ENCODE results near the gene COQ7. TPM values are rescaled to one million over a fixed set of nuclear protein-coding genes. Genes with fewer than 3 reads are reported as not detected.

Gene COQ7
- total and polyA plus RNA-seq, 2 donors (not counting 1 experiment from before 2014, with no cell fraction given), result 12.4 to 19.8 TPM

DNA sequence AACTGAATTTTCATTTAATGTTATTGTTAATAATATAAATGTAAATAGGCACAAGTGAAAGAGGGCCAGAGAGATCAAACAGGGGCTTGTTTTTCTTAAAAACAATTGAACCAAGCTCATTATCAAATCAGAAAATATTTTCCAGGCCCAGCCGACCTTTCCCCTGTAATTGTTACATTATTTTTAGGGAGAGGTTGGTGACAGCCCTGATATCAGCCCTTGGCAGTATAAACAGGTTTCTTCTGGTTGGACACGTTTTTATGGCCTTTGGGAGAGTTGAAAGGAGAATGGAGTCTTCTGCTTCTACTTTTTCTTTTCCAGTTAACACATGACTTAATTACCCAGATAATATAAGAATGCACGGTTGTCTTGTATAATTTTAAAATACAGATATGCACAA lies 40.0 kb upstream of the COQ7 start:
- Histone ChIP-seq H3K9ac (ENCODE audit: insufficient read depth, low read length) (no peak overlapping the region), H3K9me3 (ENCODE audit: control insufficient read depth, insufficient read depth, low read depth, low read length) (no peaks in the 10 kb centered on the region), H2AFZ (ENCODE audit: low read length) (no peak overlapping the region), H3K27me3 (ENCODE audit: control insufficient read depth, insufficient read depth, low read length) (no peaks in the 10 kb centered on the region), H3K4me1 (ENCODE audit: control insufficient read depth, extremely low read depth, insufficient read depth, low read length) (no peaks in the 10 kb centered on the region), H3K4me3 (replicated peaks in 1 of 4; ENCODE audit: control extremely low read depth in 1 of 4, insufficient read depth in 1 of 4, low read depth in 3 of 4, low read length in 4 of 4) (no peak overlapping the region), H3K36me3 (ENCODE audit: control insufficient read depth, insufficient read depth, low read length) (no peaks in the 10 kb centered on the region), H3K27ac (ENCODE audit: insufficient read depth, low read length) (no peak overlapping the region), H3K4me2 (ENCODE audit: extremely low read depth, insufficient read depth, low read length) (no peak overlapping the region), H4K20me1 (ENCODE audit: control insufficient read depth, extremely low read depth, insufficient read depth, low read length) (no peaks in the 10 kb centered on the region), H3K79me2 (ENCODE audit: control insufficient read depth, insufficient read depth, low read length) (no peaks in the 10 kb centered on the region)
- no peak for DNase-seq (ENCODE audit: low read depth in 2 of 2)
- TF ChIP-seq, protein P1, sequence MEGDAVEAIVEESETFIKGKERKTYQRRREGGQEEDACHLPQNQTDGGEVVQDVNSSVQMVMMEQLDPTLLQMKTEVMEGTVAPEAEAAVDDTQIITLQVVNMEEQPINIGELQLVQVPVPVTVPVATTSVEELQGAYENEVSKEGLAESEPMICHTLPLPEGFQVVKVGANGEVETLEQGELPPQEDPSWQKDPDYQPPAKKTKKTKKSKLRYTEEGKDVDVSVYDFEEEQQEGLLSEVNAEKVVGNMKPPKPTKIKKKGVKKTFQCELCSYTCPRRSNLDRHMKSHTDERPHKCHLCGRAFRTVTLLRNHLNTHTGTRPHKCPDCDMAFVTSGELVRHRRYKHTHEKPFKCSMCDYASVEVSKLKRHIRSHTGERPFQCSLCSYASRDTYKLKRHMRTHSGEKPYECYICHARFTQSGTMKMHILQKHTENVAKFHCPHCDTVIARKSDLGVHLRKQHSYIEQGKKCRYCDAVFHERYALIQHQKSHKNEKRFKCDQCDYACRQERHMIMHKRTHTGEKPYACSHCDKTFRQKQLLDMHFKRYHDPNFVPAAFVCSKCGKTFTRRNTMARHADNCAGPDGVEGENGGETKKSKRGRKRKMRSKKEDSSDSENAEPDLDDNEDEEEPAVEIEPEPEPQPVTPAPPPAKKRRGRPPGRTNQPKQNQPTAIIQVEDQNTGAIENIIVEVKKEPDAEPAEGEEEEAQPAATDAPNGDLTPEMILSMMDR (conservative IDR thresholded peaks at IDR 0.05 in 1 of 2, IDR thresholded peaks at IDR 0.05 in 1 of 2; ENCODE audit: low read depth in 1 of 2, low read length in 2 of 2), result no peak
- TF ChIP-seq EZH2 (IDR thresholded peaks at IDR 0.05; ENCODE audit: low read length, missing control alignments), result no peak

DNA sequence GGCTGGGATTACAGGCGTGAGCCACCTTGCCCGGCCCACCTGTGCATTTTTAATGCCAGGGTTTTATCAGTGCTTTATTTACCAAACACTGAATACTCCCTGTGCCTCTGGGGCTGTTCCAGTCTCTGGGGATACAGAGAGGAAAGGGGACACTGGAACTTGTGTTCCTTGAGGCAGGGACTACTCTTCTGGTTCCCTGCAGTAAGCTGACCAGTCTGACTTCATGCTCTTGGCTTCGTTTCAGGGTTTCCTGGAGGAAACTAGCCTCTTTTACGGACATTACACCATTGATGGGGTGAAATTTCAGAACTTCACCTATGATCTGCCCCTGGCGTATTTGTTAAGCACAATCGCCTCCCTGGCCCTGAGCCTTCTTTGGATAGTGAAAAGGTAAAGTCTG lies 37.4 kb upstream of the COQ7 start:
- no peaks in the 10 kb centered on the region for H3K9me3 ChIP-seq (ENCODE audit: control insufficient read depth, insufficient read depth, low read depth, low read length)

DNA sequence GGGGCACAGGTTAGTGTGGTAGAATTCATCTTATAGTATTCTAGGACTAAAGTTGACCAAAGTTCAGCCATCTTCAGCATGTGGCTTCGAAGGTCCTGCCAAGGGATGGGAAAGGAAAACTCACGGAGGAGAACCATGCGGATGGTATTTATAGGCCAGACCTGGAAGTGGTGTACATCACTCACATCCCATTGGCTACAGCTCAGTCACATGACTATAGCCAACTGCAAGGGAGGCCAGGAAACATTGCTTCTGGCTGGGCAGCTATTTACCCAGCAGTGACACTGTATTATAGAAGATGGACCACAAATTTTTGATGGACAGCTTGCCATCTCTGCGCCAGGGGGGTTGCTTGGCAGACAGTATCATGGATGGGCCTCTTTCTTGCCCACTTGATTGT lies 35.7 kb upstream of the COQ7 start:
- Histone ChIP-seq H3K27me3 (ENCODE audit: control insufficient read depth, insufficient read depth, low read length) (no peaks in the 10 kb centered on the region), H2AFZ (ENCODE audit: low read length) (no peak overlapping the region)

More for the DNA sequence above, 37.4 kb upstream of the COQ7 start:
- Histone ChIP-seq H3K9ac (ENCODE audit: insufficient read depth, low read length) (no peak overlapping the region), H3K36me3 (ENCODE audit: control insufficient read depth, insufficient read depth, low read length) (no peaks in the 10 kb centered on the region), H3K4me3 (replicated peaks in 1 of 4; ENCODE audit: control extremely low read depth in 1 of 4, insufficient read depth in 1 of 4, low read depth in 3 of 4, low read length in 4 of 4) (no peak overlapping the region), H2AFZ (ENCODE audit: low read length) (no peak overlapping the region), H3K4me1 (ENCODE audit: control insufficient read depth, extremely low read depth, insufficient read depth, low read length) (no peaks in the 10 kb centered on the region), H3K79me2 (ENCODE audit: control insufficient read depth, insufficient read depth, low read length) (no peaks in the 10 kb centered on the region), H3K27ac (ENCODE audit: insufficient read depth, low read length) (no peak overlapping the region), H3K27me3 (ENCODE audit: control insufficient read depth, insufficient read depth, low read length) (no peaks in the 10 kb centered on the region), H3K4me2 (ENCODE audit: extremely low read depth, insufficient read depth, low read length) (no peak overlapping the region), H4K20me1 (ENCODE audit: control insufficient read depth, extremely low read depth, insufficient read depth, low read length) (no peaks in the 10 kb centered on the region)
- no peak for DNase-seq (ENCODE audit: low read depth in 2 of 2)
- TF ChIP-seq, protein P1 (conservative IDR thresholded peaks at IDR 0.05 in 1 of 2, IDR thresholded peaks at IDR 0.05 in 1 of 2; ENCODE audit: low read depth in 1 of 2, low read length in 2 of 2), result no peak
- TF ChIP-seq EZH2 (IDR thresholded peaks at IDR 0.05; ENCODE audit: low read length, missing control alignments), result no peak

More for the DNA sequence above, 35.7 kb upstream of the COQ7 start:
- Histone ChIP-seq H3K4me3 (replicated peaks in 1 of 4; ENCODE audit: control extremely low read depth in 1 of 4, insufficient read depth in 1 of 4, low read depth in 3 of 4, low read length in 4 of 4) (no peak overlapping the region), H3K79me2 (ENCODE audit: control insufficient read depth, insufficient read depth, low read length) (no peaks in the 10 kb centered on the region), H3K4me1 (ENCODE audit: control insufficient read depth, extremely low read depth, insufficient read depth, low read length) (no peaks in the 10 kb centered on the region), H3K9me3 (ENCODE audit: control insufficient read depth, insufficient read depth, low read depth, low read length) (no peaks in the 10 kb centered on the region), H3K4me2 (ENCODE audit: extremely low read depth, insufficient read depth, low read length) (no peak overlapping the region), H3K9ac (ENCODE audit: insufficient read depth, low read length) (no peak overlapping the region), H4K20me1 (ENCODE audit: control insufficient read depth, extremely low read depth, insufficient read depth, low read length) (no peaks in the 10 kb centered on the region), H3K36me3 (ENCODE audit: control insufficient read depth, insufficient read depth, low read length) (no peaks in the 10 kb centered on the region), H3K27ac (ENCODE audit: insufficient read depth, low read length) (no peak overlapping the region)
- no peak for TF ChIP-seq EZH2 (IDR thresholded peaks at IDR 0.05; ENCODE audit: low read length, missing control alignments)
- TF ChIP-seq, protein P1 (conservative IDR thresholded peaks at IDR 0.05 in 1 of 2, IDR thresholded peaks at IDR 0.05 in 1 of 2; ENCODE audit: low read depth in 1 of 2, low read length in 2 of 2), result no peak
- no peak for DNase-seq (ENCODE audit: low read depth in 2 of 2)

Measured in fibroblast of lung (primary cell).